Loucy (cell line): ENCODE measurements around the gene CENPP.

ENCODE experiments used
- H2AFZ ChIP-seq: fragments of 200-600 bp; sonication (generic); 2 replicates; pipeline ENCODE4 v1.6.0; 2016; ENCODE audit warnings: antibody characterized with exemption, mild to moderate bottlenecking, low read length, moderate library complexity
- H3F3A ChIP-seq: fragments of 200-600 bp; 2 replicates; pipeline ENCODE4 v1.6.0; 2016; ENCODE audit warnings: antibody characterized with exemption, low read depth, mild to moderate bottlenecking
- H3K27me3 ChIP-seq: fragments of 200-600 bp; sonication (generic); 2 replicates; pipeline ENCODE4 v1.6.1; 2014; ENCODE audit warnings: low read length, mild to moderate bottlenecking; ENCODE audit not compliant: insufficient read depth, poor library complexity, severe bottlenecking
- H3K36me3 ChIP-seq: fragments of 200-600 bp; sonication (generic); 2 replicates; pipeline ENCODE4 v1.6.1; 2016; ENCODE audit warnings: low read length; ENCODE audit not compliant: insufficient read depth
- H3K4me1 ChIP-seq: fragments of 200-600 bp; sonication (generic); 2 replicates; pipeline ENCODE4 v1.5.1; 2014; ENCODE audit warnings: low read length, mild to moderate bottlenecking; ENCODE audit not compliant: insufficient read depth, poor library complexity, severe bottlenecking
- H3K4me2 ChIP-seq: fragments of 200-600 bp; sonication (generic); 2 replicates; pipeline ENCODE4 v1.6.0; 2014; ENCODE audit warnings: antibody characterized with exemption, low read length, low read depth, mild to moderate bottlenecking; ENCODE audit not compliant: poor library complexity, severe bottlenecking
- H3K4me3 ChIP-seq: fragments of 200-600 bp; sonication (generic); 2 replicates; pipeline ENCODE4 v1.5.1; 2014; ENCODE audit warnings: low read length, mild to moderate bottlenecking, mixed read lengths; ENCODE audit not compliant: poor library complexity, severe bottlenecking
- H3K79me2 ChIP-seq: fragments of 200-600 bp; sonication (generic); 2 replicates; pipeline ENCODE4 v1.6.1; 2014; ENCODE audit warnings: low read length; ENCODE audit not compliant: insufficient read depth
- H3K9ac ChIP-seq: fragments of 200-600 bp; sonication (generic); 2 replicates; pipeline ENCODE4 v1.6.0; 2014; ENCODE audit warnings: mild to moderate bottlenecking, low read depth, low read length, moderate library complexity; ENCODE audit not compliant: poor library complexity, severe bottlenecking
- H3K9me2 ChIP-seq: fragments of 200-600 bp; sonication (generic); replicated peaks from 2 replicates; pipeline ENCODE4 v1.6.1; 2016; ENCODE audit warnings: low read depth, low read length, mixed read lengths
- H3K9me3 ChIP-seq: fragments of 200-600 bp; sonication (generic); 2 replicates; pipeline ENCODE4 v1.6.1; 2014; ENCODE audit warnings: mild to moderate bottlenecking, antibody characterized with exemption, low read length, low read depth; ENCODE audit not compliant: insufficient read depth
- H4K20me1 ChIP-seq: fragments of 200-600 bp; sonication (generic); 2 replicates; pipeline ENCODE4 v1.6.0; 2014; ENCODE audit warnings: antibody characterized with exemption, low read length, mild to moderate bottlenecking; ENCODE audit not compliant: insufficient read depth, poor library complexity, severe bottlenecking
- CTCF ChIP-seq: fragments of 200-600 bp; sonication (generic); conservative IDR thresholded peaks from 2 replicates; pipeline ENCODE4 v1.5.1; 2014; ENCODE audit warnings: mild to moderate bottlenecking, antibody characterized with exemption, low read length
- EZH2phosphoT487 ChIP-seq: fragments of 200-600 bp; IDR thresholded peaks from 2 replicates; pipeline ENCODE4 v1.6.1; 2018; ENCODE audit warnings: antibody characterized with exemption, mild to moderate bottlenecking, moderate library complexity, borderline replicate concordance

The CENPP gene

GRCh38 chr9:92612816-92613215 is 287.1 kb downstream of the CENPP start:
- Histone ChIP-seq H3K9me2 (no peaks in the 10 kb centered on the region), H3K4me3 (no peak overlapping the region), H2AFZ (no peak overlapping the region), H3K27me3 (no peaks in the 10 kb centered on the region), H3K79me2 (no peaks in the 10 kb centered on the region), H3K4me1 (no peaks in the 10 kb centered on the region), H3K4me2 (no peak overlapping the region), H3K9ac (no peak overlapping the region), H3K9me3 (no peaks in the 10 kb centered on the region), H3K36me3 (peaks cover 54% of the 10 kb centered on the region; the same call in 1 of the 2 replicates), H3F3A (no peaks in the 10 kb centered on the region), H4K20me1 (no peaks in the 10 kb centered on the region)
- no peak for TF ChIP-seq EZH2phosphoT487
- TF ChIP-seq CTCF = no peak

- TF ChIP-seq CTCF = no peak
- H3K79me2 ChIP-seq = no peaks in the 10 kb centered on the region
- no peaks in the 10 kb centered on the region for H4K20me1 ChIP-seq
- no peaks in the 10 kb centered on the region for H3K4me1 ChIP-seq
- H3K9ac ChIP-seq = no peak overlapping the region
- H3K27me3 ChIP-seq = no peaks in the 10 kb centered on the region
- no peak overlapping the region for H3K4me2 ChIP-seq
- no peak overlapping the region for H3K4me3 ChIP-seq
- H3K9me3 ChIP-seq = no peaks in the 10 kb centered on the region
- H3F3A ChIP-seq = no peaks in the 10 kb centered on the region
- H3K36me3 ChIP-seq = peaks cover 61% of the 10 kb centered on the region; the same call in 1 of the 2 replicates
- no peak overlapping the region for H2AFZ ChIP-seq
- no peaks in the 10 kb centered on the region for H3K9me2 ChIP-seq
Observed at GRCh38 chr9:92613268-92614122, 287.7 kb downstream of the CENPP start.

- peaks cover 67% of the 10 kb centered on the region; the same call in 1 of the 2 replicates for H3K36me3 ChIP-seq
Observed at GRCh38 chr9:92614123-92614510, 288.4 kb downstream of the CENPP start.

More at GRCh38 chr9:92614123-92614510, 288.4 kb downstream of the CENPP start:
- Histone ChIP-seq H3K79me2 (no peaks in the 10 kb centered on the region), H3K9me3 (no peaks in the 10 kb centered on the region), H3K27me3 (no peaks in the 10 kb centered on the region), H3K4me3 (no peak overlapping the region), H4K20me1 (no peaks in the 10 kb centered on the region), H3K9ac (no peak overlapping the region), H3F3A (no peaks in the 10 kb centered on the region), H3K4me2 (no peak overlapping the region), H3K4me1 (no peaks in the 10 kb centered on the region), H2AFZ (no peak overlapping the region), H3K9me2 (no peaks in the 10 kb centered on the region)
- TF ChIP-seq CTCF = no peak
- no peak for TF ChIP-seq EZH2phosphoT487
